ENCODE data around the gene SLC25A14. TPM values are rescaled to one million over a fixed set of nuclear protein-coding genes. Genes with fewer than 3 reads are reported as not detected.
A peak's percentile ranks its signal among the peaks of the same experiment; 100 is the strongest.
"Not testable (repeated sequence)": the region's sequence is repeated elsewhere in the genome, so short reads cannot be mapped to it uniquely, and the experiment has no call there.

The SLC25A14 gene
- polyA plus RNA-seq, 2 of the 4 experiments (the other 2 are of a cell fraction) = 23.0 to 34.8 TPM

- TF ChIP-seq BCL3 (IDR thresholded peaks at IDR 0.05) = no peak
These were observed 9.6 kb upstream of the SLC25A14 start (continued) for GRCh38 chrX:130330146-130330545.

GRCh38 chrX:130330706-130331105, 9.0 kb upstream of the SLC25A14 start:
- POLR2A ChIA-PET = interaction anchor here (1.4 kb wide), 1 partner anchor 62 kb away, joined by 6 read pairs; the partner anchor contains the start of gene ZNF280C
- CTCF ChIA-PET = interaction anchor here (0.7 to 3.0 kb wide), 9 partner anchors 9 to 585 kb away, joined by 3 to 18 read pairs (median 5); partner anchors contain the start of gene SLC25A14

GRCh38 chrX:130336531-130336930, 3.2 kb upstream of the SLC25A14 start:
- POLR2A ChIA-PET = no interaction called here

More at GRCh38 chrX:130330706-130331105, 9.0 kb upstream of the SLC25A14 start:
- WGBS (ENCODE audit: missing lambda C conversion rate) = 12% methylated on average over 8 of the region's 10 CpGs
- Histone ChIP-seq H3K27ac (no peak overlapping the region), H3K9me3 (no peaks in the 10 kb centered on the region), H3K4me1 (no peaks in the 10 kb centered on the region), H3K4me3 (no peak overlapping the region), H3K4me2 (peak overlapping the region; percentile 37)
- no peak for TF ChIP-seq CEBPB (IDR thresholded peaks at IDR 0.05)
- peak; percentile 66 to 74 for TF ChIP-seq RAD21 (conservative IDR thresholded peaks at IDR 0.05 in 1 of 2, IDR thresholded peaks at IDR 0.05 in 1 of 2)
- peak; percentile 45; the same call in 2 of the 3 replicates for TF ChIP-seq SMC3 (IDR thresholded peaks at IDR 0.05)
- peak; percentile 44; the same call in 1 of the 2 replicates for TF ChIP-seq E2F6 (IDR thresholded peaks at IDR 0.05; ENCODE audit: borderline replicate concordance, low read depth)
- peak; percentile 63 for TF ChIP-seq BHLHE40 (IDR thresholded peaks at IDR 0.05; ENCODE audit: low read depth, low read length)
- no peak for TF ChIP-seq HOXA7 (CRISPR knock-in tag; IDR thresholded peaks at IDR 0.05)
- peak; percentile 70 for TF ChIP-seq CTCF (IDR thresholded peaks at IDR 0.05)
- peak; percentile 47 for TF ChIP-seq MAX (IDR thresholded peaks at IDR 0.05)
- ATAC-seq (peak; percentile 94), DNase-seq (ENCODE audit: low read depth in 1 of 2, low spot score in 1 of 2) (peak; percentile 53 to 75), FAIRE-seq (peak; percentile 92)

GRCh38 chrX:130338869-130339268, 850 bp upstream of the SLC25A14 start:
- not testable (repeated sequence) for H3K9me3 ChIP-seq; H3K4me1 ChIP-seq; FAIRE-seq; DNase-seq (ENCODE audit: low read depth in 1 of 2, low spot score in 1 of 2)
- ChIA-PET POLR2A (interaction anchor here (0.9 kb wide), 1 partner anchor 71 kb away, joined by 4 read pairs; no protein-coding TSS in a partner anchor), CTCF (interaction anchor here (1.3 kb wide), 1 partner anchor 8 kb away, joined by 5 read pairs; no protein-coding TSS in a partner anchor)
- 30% methylated on average over 8 of the region's 8 CpGs for WGBS (ENCODE audit: missing lambda C conversion rate)
- Histone ChIP-seq H3K4me3 (peak overlapping the region; percentile 92), H3K27ac (peak overlapping the region; percentile 81 to 90; a peak in 5 of 6 replicates), H3K4me2 (peak overlapping the region; percentile 72)
- peak in 1 of 2 experiments; percentile 9; a peak in 3 of 6 replicates for ATAC-seq

More at GRCh38 chrX:130336531-130336930, 3.2 kb upstream of the SLC25A14 start:
- CTCF ChIA-PET = no interaction called here
- 77% methylated on average over 4 of the region's 4 CpGs for WGBS (ENCODE audit: missing lambda C conversion rate)
- FAIRE-seq (no peak), ATAC-seq (no peak), DNase-seq (ENCODE audit: low read depth in 1 of 2, low spot score in 1 of 2) (no peak)
- no peak for TF ChIP-seq HOXB5 (CRISPR knock-in tag; IDR thresholded peaks at IDR 0.05)
- TF ChIP-seq JUN (IDR thresholded peaks at IDR 0.05) = no peak
- no peak for TF ChIP-seq PBX3 (IDR thresholded peaks at IDR 0.05)
- TF ChIP-seq MYC (IDR thresholded peaks at IDR 0.05; ENCODE audit: borderline replicate concordance, low read length) = no peak
- Histone ChIP-seq H3K27ac (no peak overlapping the region), H3K4me2 (no peak overlapping the region), H3K4me1 (peaks cover 7% of the 10 kb centered on the region; the same call in 1 of the 3 replicates), H3K4me3 (no peak overlapping the region), H3K9me3 (no peaks in the 10 kb centered on the region)

Measured in A549 (cell line).